ENCODE results near the gene CTIF. TPM values are rescaled to one million over a fixed set of nuclear protein-coding genes. Genes with fewer than 3 reads are reported as not detected.

The CTIF gene
- total RNA-seq, 1 donor from 2014 or later: 24.9 TPM

DNA sequence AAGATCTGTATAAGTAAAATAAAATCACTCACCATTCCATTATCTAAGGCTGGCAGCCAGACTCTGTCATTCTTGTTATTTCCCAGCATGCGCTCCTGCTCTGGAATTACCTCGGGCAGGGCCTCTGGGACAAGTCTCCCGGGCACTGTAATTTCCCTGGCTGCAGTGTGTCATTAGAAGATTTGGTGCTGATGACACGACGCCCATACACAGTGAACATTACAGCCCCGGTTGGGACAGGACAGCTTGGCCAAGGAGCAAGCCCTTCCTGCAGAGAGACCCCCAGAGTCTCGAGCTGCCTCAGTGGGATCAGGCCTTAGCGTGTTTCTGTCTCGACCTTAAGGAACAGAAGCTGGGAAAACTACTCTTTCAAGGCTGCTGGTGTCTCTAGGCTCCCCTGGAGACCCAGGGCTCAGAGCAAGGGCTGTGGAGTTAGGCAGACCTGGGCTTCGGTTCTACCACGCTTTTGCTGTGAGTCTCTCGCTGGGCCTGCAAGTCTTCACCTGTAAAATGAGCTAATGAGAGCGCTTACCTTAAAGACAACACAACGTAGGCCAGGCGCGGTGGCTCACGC, 372.2 kb downstream of the CTIF start:
- no peak for DNase-seq (ENCODE audit: low read depth)

Small RNA genes within 50 kb of the gene (microRNA-seq; reads per million reads assigned to microRNA genes)
- gene MIR4743: 0.81 reads per million

Other genes starting within 250 kb of the CTIF start
- gene ZBTB7C, start 129.6 kb upstream of the CTIF start, total RNA-seq: 16.4 and 26.6 TPM in 2 replicates

Data from myocyte (in vitro differentiated cells).